ENCODE measurements around the gene B9D2. TPM values are rescaled to one million over a fixed set of nuclear protein-coding genes. Genes with fewer than 3 reads are reported as not detected.

Gene B9D2
- total RNA-seq, 2 donors from 2014 or later: 0.52 to 5.3 TPM

GRCh38 chr19:41330946-41331678, 32.8 kb downstream of the B9D2 start:
- H3K9me3 ChIP-seq: no peaks in the 10 kb centered on the region
- no peak overlapping the region for H3K27ac ChIP-seq
- no peak overlapping the region for H3K4me3 ChIP-seq
- ATAC-seq (no peak), DNase-seq (no peak)
- no peak for TF ChIP-seq POLR2A (IDR thresholded peaks at IDR 0.05)
- no peak for TF ChIP-seq CTCF (IDR thresholded peaks at IDR 0.05)
- H3K27me3 ChIP-seq: no peaks in the 10 kb centered on the region
- H3K4me1 ChIP-seq: peaks cover 23% of the 10 kb centered on the region
- intact Hi-C loops (cut with DNase I): no loop called here
- 76 to 79% methylated on average over 29 of the region's 47 CpGs for WGBS, 2 donors
- no peaks in the 10 kb centered on the region for H3K36me3 ChIP-seq (replicated peaks in 1 of 2; ENCODE audit: insufficient read depth in 1 of 2, low read depth in 2 of 2)

GRCh38 chr19:41330481-41330880, 33.5 kb downstream of the B9D2 start:
- peaks cover 30% of the 10 kb centered on the region for H3K4me1 ChIP-seq
- intact Hi-C loops (cut with DNase I): no loop called here
- WGBS, 2 donors: 79 to 81% methylated on average over 4 of the region's 4 CpGs

GRCh38 chr19:41328842-41329225, 35.1 kb downstream of the B9D2 start:
- Histone ChIP-seq H3K4me3 (no peak overlapping the region), H3K27ac (peak overlapping the region in 2 of 4 donors; percentile 75 to 80), H3K36me3 (replicated peaks in 1 of 2; ENCODE audit: insufficient read depth in 1 of 2, low read depth in 2 of 2) (no peaks in the 10 kb centered on the region), H3K27me3 (no peaks in the 10 kb centered on the region), H3K4me1 (peaks cover 45% of the 10 kb centered on the region), H3K9me3 (no peaks in the 10 kb centered on the region)
- DNase-seq (peak in 1 of 4 donors; percentile 57), ATAC-seq (no peak)
- 56 to 100% methylated on average over 1 of the region's 1 CpG for WGBS, 2 donors
- intact Hi-C loops (cut with DNase I): loop anchor here (10.0 kb wide), 1 partner anchor 106 kb away; the partner anchor contains the start of gene DMAC2
- TF ChIP-seq CTCF (IDR thresholded peaks at IDR 0.05) (no peak), POLR2A (IDR thresholded peaks at IDR 0.05) (no peak)

More at GRCh38 chr19:41330481-41330880, 33.5 kb downstream of the B9D2 start:
- Histone ChIP-seq H3K27ac (no peak overlapping the region), H3K9me3 (no peaks in the 10 kb centered on the region), H3K36me3 (replicated peaks in 1 of 2; ENCODE audit: insufficient read depth in 1 of 2, low read depth in 2 of 2) (no peaks in the 10 kb centered on the region), H3K27me3 (no peaks in the 10 kb centered on the region), H3K4me3 (no peak overlapping the region)
- ATAC-seq (no peak), DNase-seq (no peak)
- TF ChIP-seq POLR2A (IDR thresholded peaks at IDR 0.05) (no peak), CTCF (IDR thresholded peaks at IDR 0.05) (no peak)

GRCh38 chr19:41328157-41328841, 35.6 kb downstream of the B9D2 start:
- no peaks in the 10 kb centered on the region for H3K9me3 ChIP-seq
- no peak for TF ChIP-seq POLR2A (IDR thresholded peaks at IDR 0.05)
- no peak for TF ChIP-seq CTCF (IDR thresholded peaks at IDR 0.05)
- no peaks in the 10 kb centered on the region for H3K27me3 ChIP-seq
- no peak overlapping the region for H3K4me3 ChIP-seq
- DNase-seq (peak in 1 of 4 donors; percentile 43), ATAC-seq (no peak)
- H3K4me1 ChIP-seq: peaks cover 46% of the 10 kb centered on the region
- peak overlapping the region; percentile 32 to 80 (median 70) for H3K27ac ChIP-seq
- 49 to 59% methylated on average over 18 to 22 of the region's 22 CpGs for WGBS, 2 donors
- H3K36me3 ChIP-seq (replicated peaks in 1 of 2; ENCODE audit: insufficient read depth in 1 of 2, low read depth in 2 of 2): no peaks in the 10 kb centered on the region
- intact Hi-C loops (cut with DNase I): loop anchor here (10.0 kb wide), 1 partner anchor 107 kb away; the partner anchor contains the start of gene DMAC2
